ENCODE measurements around the gene WFS1. TPM values are rescaled to one million over a fixed set of nuclear protein-coding genes. Genes with fewer than 3 reads are reported as not detected.
A peak's percentile ranks its signal among the peaks of the same experiment; 100 is the strongest.

WFS1 gene
- total and polyA plus RNA-seq, 2 of the 13 experiments (the other 11 are each of a cell fraction or from before 2014, with no cell fraction given), result 39.1 to 42.2 TPM

DNA sequence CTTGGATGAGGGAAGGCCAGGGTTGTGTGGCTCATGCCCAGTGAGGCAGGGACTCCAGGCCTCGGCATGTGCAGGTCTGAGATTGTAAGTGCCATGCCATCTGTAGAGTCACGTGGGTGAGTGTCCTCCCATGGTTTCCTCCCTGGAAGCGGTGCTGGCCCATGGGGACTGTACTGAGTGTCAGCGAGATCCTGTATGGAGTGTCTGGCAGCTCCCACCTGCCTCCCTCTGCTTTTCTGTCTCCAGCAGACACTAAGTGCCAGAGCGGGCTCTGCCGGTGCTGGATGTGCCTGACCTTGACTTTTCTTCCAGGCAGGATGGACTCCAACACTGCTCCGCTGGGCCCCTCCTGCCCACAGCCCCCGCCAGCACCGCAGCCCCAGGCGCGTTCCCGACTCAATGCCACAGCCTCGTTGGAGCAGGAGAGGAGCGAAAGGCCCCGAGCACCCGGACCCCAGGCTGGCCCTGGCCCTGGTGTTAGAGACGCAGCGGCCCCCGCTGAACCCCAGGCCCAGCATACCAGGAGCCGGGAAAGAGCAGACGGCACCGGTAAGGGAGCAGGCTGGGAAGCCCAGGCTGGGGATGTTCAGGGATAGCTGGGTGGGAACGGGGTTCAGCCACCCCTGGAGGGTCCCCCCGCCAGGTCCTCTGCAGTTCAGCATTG is 7.6 kb downstream of the WFS1 start (continued):
- TF ChIP-seq, protein P1, sequence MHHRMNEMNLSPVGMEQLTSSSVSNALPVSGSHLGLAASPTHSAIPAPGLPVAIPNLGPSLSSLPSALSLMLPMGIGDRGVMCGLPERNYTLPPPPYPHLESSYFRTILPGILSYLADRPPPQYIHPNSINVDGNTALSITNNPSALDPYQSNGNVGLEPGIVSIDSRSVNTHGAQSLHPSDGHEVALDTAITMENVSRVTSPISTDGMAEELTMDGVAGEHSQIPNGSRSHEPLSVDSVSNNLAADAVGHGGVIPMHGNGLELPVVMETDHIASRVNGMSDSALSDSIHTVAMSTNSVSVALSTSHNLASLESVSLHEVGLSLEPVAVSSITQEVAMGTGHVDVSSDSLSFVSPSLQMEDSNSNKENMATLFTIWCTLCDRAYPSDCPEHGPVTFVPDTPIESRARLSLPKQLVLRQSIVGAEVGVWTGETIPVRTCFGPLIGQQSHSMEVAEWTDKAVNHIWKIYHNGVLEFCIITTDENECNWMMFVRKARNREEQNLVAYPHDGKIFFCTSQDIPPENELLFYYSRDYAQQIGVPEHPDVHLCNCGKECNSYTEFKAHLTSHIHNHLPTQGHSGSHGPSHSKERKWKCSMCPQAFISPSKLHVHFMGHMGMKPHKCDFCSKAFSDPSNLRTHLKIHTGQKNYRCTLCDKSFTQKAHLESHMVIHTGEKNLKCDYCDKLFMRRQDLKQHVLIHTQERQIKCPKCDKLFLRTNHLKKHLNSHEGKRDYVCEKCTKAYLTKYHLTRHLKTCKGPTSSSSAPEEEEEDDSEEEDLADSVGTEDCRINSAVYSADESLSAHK (CRISPR knock-in tag; IDR thresholded peaks at IDR 0.05; ENCODE audit: borderline replicate concordance), result no peak
- TF ChIP-seq ZNF282 (IDR thresholded peaks at IDR 0.05; ENCODE audit: partially characterized antibody) (no peak), ZNF30 (CRISPR knock-in tag; IDR thresholded peaks at IDR 0.05) (0 out of 2 replicates have a peak, but pooled peaks have one; percentile 73), ARHGAP35 (CRISPR knock-in tag; IDR thresholded peaks at IDR 0.05; ENCODE audit: borderline replicate concordance) (no peak), RBM39 (IDR thresholded peaks at IDR 0.05; ENCODE audit: low read depth, low read length, poor library complexity, severe bottlenecking) (no peak), SP1 (IDR thresholded peaks at IDR 0.05) (no peak), SP1 (CRISPR knock-in tag; IDR thresholded peaks at IDR 0.05) (no peak), RCOR2 (CRISPR knock-in tag; IDR thresholded peaks at IDR 0.05) (no peak), ZNF75D (CRISPR knock-in tag; IDR thresholded peaks at IDR 0.05; ENCODE audit: borderline replicate concordance) (no peak), MED13 (CRISPR knock-in tag; IDR thresholded peaks at IDR 0.05) (peak; percentile 71), ZFP36L1 (CRISPR knock-in tag; IDR thresholded peaks at IDR 0.05) (no peak), MTF1 (CRISPR knock-in tag; IDR thresholded peaks at IDR 0.05) (no peak), CENPT (CRISPR knock-in tag; IDR thresholded peaks at IDR 0.05; ENCODE audit: low read depth) (no peak), ZNF782 (CRISPR knock-in tag; IDR thresholded peaks at IDR 0.05; ENCODE audit: borderline replicate concordance) (no peak), CENPX (CRISPR knock-in tag; IDR thresholded peaks at IDR 0.05) (no peak), KLF16 (CRISPR knock-in tag; IDR thresholded peaks at IDR 0.05) (no peak), ZNF749 (CRISPR knock-in tag; IDR thresholded peaks at IDR 0.05; ENCODE audit: borderline replicate concordance) (no peak), ZNF564 (CRISPR knock-in tag; IDR thresholded peaks at IDR 0.05) (no peak; the same call in 1 of the 2 replicates)
- TF ChIP-seq, protein P2, sequence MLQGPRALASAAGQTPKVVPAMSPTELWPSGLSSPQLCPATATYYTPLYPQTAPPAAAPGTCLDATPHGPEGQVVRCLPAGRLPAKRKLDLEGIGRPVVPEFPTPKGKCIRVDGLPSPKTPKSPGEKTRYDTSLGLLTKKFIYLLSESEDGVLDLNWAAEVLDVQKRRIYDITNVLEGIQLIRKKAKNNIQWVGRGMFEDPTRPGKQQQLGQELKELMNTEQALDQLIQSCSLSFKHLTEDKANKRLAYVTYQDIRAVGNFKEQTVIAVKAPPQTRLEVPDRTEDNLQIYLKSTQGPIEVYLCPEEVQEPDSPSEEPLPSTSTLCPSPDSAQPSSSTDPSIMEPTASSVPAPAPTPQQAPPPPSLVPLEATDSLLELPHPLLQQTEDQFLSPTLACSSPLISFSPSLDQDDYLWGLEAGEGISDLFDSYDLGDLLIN (CRISPR knock-in tag; IDR thresholded peaks at IDR 0.05; ENCODE audit: borderline replicate concordance), result no peak
- TF ChIP-seq, protein P3, sequence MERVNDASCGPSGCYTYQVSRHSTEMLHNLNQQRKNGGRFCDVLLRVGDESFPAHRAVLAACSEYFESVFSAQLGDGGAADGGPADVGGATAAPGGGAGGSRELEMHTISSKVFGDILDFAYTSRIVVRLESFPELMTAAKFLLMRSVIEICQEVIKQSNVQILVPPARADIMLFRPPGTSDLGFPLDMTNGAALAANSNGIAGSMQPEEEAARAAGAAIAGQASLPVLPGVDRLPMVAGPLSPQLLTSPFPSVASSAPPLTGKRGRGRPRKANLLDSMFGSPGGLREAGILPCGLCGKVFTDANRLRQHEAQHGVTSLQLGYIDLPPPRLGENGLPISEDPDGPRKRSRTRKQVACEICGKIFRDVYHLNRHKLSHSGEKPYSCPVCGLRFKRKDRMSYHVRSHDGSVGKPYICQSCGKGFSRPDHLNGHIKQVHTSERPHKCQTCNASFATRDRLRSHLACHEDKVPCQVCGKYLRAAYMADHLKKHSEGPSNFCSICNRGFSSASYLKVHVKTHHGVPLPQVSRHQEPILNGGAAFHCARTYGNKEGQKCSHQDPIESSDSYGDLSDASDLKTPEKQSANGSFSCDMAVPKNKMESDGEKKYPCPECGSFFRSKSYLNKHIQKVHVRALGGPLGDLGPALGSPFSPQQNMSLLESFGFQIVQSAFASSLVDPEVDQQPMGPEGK (CRISPR knock-in tag; IDR thresholded peaks at IDR 0.05), result peak; percentile 95
- TF ChIP-seq, protein P4, sequence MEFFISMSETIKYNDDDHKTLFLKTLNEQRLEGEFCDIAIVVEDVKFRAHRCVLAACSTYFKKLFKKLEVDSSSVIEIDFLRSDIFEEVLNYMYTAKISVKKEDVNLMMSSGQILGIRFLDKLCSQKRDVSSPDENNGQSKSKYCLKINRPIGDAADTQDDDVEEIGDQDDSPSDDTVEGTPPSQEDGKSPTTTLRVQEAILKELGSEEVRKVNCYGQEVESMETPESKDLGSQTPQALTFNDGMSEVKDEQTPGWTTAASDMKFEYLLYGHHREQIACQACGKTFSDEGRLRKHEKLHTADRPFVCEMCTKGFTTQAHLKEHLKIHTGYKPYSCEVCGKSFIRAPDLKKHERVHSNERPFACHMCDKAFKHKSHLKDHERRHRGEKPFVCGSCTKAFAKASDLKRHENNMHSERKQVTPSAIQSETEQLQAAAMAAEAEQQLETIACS (CRISPR knock-in tag; IDR thresholded peaks at IDR 0.05), result peak; percentile 78
- TF ChIP-seq, protein P5, sequence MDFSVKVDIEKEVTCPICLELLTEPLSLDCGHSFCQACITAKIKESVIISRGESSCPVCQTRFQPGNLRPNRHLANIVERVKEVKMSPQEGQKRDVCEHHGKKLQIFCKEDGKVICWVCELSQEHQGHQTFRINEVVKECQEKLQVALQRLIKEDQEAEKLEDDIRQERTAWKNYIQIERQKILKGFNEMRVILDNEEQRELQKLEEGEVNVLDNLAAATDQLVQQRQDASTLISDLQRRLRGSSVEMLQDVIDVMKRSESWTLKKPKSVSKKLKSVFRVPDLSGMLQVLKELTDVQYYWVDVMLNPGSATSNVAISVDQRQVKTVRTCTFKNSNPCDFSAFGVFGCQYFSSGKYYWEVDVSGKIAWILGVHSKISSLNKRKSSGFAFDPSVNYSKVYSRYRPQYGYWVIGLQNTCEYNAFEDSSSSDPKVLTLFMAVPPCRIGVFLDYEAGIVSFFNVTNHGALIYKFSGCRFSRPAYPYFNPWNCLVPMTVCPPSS (IDR thresholded peaks at IDR 0.05), result no peak
